HG03460 (cell line): Measurements from ENCODE around the gene CTNNAL1.
A peak's percentile ranks its signal among the peaks of the same experiment; 100 is the strongest.
"Not testable (repeated sequence)": the region's sequence is repeated elsewhere in the genome, so short reads cannot be mapped to it uniquely, and the experiment has no call there.

Experiments used
- ATAC-seq: cut with Tn5 transposase; IDR thresholded peaks from one replicate; pipeline ENCODE4 v1.9.1; 2021; ENCODE audit not compliant: unreplicated experiment

The CTNNAL1 gene

GRCh38 chr9:108937561-108938305 is 75.6 kb downstream of the CTNNAL1 start:
- ATAC-seq, result no peak

DNA sequence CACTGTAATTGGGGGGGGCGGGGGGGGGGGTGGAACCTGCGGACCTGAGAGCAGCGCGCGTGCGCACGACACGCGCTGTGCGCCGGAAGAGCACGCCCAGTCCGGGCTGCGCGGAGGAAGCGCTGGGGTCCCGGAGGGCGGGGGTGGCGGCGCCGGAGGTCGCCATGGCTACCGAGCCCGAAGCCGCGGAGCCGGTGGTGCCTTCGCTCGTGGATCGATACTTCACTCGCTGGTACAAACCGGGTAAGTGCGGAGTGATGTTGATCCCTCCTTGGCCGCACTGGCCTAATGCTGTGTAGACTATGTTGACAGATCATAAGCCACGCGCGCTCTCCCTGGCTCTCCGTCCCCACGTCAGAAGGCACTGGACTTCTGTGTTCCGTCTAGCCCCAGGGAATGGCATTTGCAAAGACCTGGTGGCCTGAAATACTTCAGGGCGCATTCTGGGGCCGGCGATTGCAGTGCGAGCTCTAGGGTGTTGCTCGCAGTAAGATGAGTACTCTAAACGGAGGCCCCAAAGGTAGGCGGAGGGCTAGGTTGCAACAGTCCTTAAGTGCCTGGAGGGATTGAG is 78.9 kb downstream of the CTNNAL1 start, which contains the start of gene ABITRAM:
Gene ABITRAM (plus strand): TSS at position 78 of the 571 bp plus-strand sequence. CDS start 87 bp downstream, at position 165.
- ATAC-seq, result peak; percentile 78

DNA sequence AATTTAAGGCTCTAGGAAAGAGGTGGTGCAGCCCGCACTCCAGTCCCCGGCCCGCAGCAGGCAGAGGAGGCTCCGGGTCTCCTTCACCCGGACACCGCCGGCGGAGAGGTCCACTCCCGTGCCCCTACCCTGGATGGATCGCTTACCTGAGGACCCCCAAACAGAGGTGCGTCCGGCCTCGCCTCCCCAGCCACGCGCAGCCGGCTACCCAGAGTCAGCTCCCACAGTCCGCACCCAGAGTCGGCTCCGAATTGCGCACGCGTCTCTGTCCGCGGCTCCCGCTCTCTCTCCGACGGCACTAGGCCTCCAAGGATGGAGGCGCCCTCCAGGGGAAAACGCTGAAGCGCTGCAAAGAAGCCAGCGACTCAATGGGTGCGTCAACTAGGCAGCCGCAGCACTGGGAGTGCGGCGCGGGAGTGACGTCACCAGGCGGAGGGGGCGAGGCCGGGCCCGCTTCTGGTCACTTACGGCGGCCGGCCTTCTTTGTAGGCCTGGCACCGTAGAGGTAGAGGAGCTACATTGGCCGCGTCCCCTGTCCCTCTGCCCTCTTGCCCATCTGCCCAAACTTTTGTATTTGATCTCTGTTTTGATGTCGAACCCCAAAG is 79.5 kb downstream of the CTNNAL1 start, which contains the start of gene ELP1:
Gene ELP1 (minus strand): TSS at position 407 of the 605 bp plus-strand sequence. CDS start 2,978 bp downstream, outside the sequence.
- ATAC-seq, result peak; percentile 85

GRCh38 chr9:108933231-108933717 is 80.0 kb downstream of the CTNNAL1 start:
- ATAC-seq, result peak; percentile 3

DNA sequence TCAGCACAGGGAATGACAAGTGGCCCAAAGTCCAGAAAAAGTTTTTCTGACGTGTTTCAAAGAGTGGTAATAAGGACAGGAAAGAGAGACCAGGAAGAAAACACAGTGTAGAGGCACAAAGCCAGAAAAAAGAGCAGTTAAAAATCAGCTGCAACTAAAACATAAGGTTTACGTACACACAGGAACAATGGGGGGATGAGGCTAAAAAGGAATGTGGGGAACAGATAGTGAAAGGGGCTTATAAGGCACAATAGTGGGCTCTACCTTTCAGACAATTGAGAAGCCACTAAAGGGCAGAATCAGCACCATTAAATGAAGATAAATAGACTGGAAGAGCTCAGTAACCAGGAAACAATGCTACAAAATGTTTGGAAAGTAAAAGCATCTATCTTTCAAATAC is 84.9 kb downstream of the CTNNAL1 start:
- ATAC-seq, result no peak

DNA sequence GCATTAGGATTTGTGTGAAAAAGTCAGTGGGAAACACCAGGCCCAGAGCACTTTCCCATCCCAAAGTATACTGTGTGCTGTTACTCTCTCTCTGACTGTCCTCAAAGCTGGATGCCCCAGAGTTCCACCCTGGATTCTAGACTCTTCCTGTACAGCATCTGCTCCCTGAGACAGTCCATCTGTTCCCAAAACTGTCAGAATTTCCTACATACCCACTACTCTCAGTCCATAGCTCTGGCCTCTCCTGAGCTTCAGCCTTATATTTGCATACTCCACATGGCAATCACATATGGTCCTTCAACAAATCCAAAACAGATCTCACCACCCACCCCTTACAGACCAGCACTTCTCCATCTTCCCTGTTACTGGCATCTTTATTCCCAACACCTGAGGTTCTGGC is 88.8 kb downstream of the CTNNAL1 start:
- ATAC-seq, result no peak

DNA sequence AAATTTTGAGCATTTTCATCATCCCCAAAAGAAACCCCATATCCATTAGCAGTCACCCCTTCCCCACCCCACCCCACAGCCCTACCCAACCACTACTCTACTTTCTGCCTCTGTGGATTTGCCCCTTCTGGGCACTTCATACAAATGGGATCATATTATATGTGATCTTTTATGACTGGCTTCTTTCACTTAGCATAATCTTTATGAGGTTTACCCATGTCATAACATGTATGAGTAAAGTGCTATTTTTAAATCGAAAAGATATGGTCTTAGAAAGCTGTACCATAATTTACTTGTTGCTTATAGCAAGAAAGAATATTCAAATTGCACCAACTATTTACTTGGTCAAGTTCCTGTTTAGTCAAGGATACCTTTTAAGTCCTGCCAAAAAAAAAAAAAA is 92.1 kb downstream of the CTNNAL1 start:
- ATAC-seq, result no peak

DNA sequence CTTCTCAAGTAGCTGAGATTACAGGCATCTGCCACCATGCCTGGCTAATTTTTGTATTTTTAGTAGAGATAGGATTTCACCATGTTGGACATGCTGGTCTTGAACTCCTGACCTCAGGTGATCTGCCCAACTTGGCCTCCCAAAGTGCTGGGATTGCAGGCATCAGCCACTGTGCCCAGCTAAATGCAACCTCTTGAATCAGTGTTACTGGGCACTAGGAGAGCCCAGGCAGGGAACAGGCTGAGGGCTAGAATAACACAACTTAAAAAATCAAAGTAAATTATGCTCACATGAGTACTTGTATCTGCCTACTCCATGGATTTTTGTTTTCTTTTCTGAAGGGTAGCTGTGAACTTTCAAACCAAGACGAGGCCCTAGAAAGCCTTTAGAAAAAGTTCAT is 92.9 kb downstream of the CTNNAL1 start:
- ATAC-seq, result not testable (repeated sequence)

DNA sequence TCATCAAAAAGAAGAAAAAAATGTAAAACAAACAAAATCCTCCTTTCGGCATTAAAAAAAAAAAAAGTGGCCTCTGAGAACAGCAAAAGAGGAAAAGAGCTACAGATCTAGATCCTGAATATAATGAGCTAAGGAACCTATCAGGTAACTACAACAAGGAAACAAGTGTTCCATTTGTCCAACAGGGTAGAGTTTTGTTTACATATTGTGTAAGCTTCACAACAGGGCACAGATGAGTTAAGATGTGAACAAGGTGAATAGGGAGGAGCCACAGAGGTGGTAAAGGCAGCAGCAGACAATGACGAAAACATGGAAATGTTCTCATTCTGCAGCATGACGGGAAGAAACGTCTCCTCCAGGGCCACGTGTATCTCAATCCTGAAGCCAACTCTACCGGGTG is 93.8 kb downstream of the CTNNAL1 start:
- no peak for ATAC-seq

- no peak for ATAC-seq
These were observed 99.9 kb downstream of the CTNNAL1 start for GRCh38 chr9:108913391-108913790.

DNA sequence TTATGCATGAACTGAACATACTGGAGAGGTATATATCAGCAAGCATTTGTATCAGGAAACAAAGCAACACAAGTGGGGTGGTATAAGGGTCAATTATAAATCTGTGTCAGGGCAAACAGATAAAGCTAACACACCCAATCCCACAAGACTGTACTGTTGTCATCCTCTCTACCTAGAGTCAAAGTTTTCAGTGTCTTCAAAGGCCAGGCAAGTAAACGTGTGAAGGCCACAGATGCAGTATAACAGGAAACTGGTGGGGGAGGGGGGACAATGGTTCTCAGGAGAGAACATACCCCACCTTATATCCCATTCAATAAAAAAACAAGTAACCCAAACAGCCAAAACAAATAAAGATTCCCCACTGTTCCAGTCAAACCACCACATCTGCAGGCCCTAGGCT is 101.5 kb downstream of the CTNNAL1 start:
- ATAC-seq, result no peak

GRCh38 chr9:108910914-108911313 is 102.4 kb downstream of the CTNNAL1 start:
- no peak for ATAC-seq

- ATAC-seq, result no peak
These were observed 102.9 kb downstream of the CTNNAL1 start for GRCh38 chr9:108910402-108910801.

DNA sequence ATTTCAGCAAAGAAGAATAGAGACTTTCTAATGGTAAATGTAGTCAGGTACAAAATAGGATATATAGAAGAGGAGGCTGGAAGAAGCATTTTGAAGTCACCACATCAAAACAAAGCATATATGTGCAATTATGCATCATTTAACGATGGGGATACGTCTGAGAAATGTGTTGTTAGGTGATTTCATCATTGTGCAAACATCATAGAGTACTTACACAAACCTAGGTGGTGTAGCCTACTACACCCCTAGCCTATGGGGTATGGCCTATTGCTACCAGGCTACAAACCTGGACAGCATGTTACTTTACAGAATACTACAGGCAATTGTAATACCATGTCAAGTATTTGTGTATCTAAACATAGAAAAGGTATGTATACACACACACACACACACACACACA is 107.8 kb downstream of the CTNNAL1 start:
- no peak for ATAC-seq

DNA sequence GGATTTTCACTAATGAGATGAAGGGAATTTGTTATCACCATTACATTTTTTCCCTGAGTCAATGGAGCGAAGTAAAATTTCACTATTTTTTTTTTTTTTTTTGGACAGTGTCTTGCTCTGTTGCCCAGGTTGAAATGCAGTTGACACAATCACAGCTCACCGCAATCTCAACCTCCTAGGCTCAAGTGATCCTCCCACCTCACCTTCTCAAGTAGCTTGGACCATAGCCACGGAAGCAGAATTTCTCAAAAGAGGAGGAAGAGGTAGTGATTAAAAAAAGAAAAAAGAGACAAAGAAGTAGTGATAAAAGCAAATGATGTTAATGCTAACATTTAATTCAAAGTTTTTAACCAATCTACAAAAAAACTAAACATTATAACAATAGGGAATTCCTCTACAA is 109.1 kb downstream of the CTNNAL1 start:
- ATAC-seq, result no peak

- ATAC-seq, result no peak
These were observed 109.7 kb downstream of the CTNNAL1 start for GRCh38 chr9:108903420-108904103.

- no peak for ATAC-seq
These were observed 113.1 kb downstream of the CTNNAL1 start for GRCh38 chr9:108900176-108900575.

DNA sequence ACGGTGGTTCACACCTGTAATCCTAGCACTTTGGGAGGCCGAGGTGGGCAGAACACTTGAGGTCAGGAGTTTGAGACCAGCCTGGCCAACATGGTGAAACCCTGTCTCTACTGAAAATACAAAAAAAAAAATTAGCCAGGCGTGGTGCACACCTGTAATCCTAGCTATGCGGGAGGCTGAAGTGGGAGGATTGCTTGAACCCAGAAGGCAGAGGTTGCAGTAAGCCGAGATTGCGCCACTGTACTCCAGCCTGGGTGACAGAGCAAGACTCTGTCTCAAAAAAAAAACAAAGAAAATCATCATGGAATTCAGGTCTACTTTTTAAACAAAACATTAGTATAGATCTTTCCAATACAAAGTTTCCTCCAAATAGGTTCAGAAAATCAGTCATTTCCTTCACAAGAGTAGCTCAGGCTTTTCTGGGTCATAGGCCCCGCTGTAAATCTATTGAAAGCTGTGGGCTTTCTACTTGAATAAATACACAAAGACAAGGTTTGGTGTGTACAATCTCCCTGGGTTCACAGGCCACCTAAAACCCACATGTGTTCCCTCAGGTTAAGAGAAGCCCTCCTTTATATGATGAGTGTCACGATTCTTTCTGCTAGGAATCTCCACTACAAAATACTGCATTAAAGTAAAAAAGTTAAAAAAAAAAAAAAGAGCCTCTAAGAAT is 114.1 kb downstream of the CTNNAL1 start:
- not testable (repeated sequence) for ATAC-seq

DNA sequence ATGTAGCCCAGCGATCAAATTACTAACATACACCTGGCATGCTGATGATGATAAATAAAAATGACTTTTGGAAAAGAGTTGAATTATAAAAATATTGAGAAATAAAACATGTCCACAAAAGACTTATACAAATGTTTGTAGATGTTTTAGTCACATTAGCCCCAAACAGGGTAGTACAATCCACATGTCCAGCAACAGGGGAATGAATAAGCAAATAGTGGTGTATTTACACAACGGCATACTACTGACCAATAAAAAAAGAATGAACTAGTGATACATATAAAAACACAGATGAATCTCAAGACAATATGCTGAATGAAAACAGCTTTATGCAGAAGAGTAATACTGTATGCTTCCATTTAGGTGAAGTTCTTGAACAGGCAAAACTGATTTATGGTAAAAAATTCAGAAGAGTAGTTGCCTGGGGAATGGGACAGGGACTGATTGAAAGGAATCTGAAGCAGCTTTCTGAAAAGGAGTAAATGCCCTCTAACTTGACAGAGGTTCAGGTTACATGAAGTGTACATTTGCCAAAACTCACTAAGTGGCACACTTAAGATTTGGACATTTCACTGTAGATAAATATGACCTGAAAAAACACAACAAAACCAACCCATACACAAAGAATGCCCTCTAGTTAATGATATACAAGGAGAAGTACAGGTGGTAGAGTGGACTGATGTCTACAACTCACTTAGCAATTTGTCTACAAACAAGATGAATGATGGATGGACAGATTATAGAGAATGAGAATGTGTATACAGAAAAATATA is 115.8 kb downstream of the CTNNAL1 start:
- no peak for ATAC-seq
